Mucosa of rectum (tissue), 2 donors: ENCODE data around the gene NCBP2L.
"Not testable (repeated sequence)": the region's sequence is repeated elsewhere in the genome, so short reads cannot be mapped to it uniquely, and the experiment has no call there.

Experiments used
- H3K27ac ChIP-seq, 2 donors: one replicate each; pipeline ENCODE4 v1.7.0; 2013; ENCODE audit warnings: inconsistent platforms in 2 of 2, low read depth in 2 of 2, low read length in 2 of 2
- H3K27me3 ChIP-seq, 2 donors: one replicate each; pipeline ENCODE4 v1.7.0; 2013; ENCODE audit warnings: low read length in 2 of 2; ENCODE audit not compliant: control insufficient read depth in 2 of 2, insufficient read depth in 2 of 2
- H3K36me3 ChIP-seq, 2 donors: one replicate each; pipeline ENCODE4 v1.7.0; 2013; ENCODE audit warnings: low read length in 2 of 2; ENCODE audit not compliant: control insufficient read depth in 2 of 2, insufficient read depth in 2 of 2
- H3K4me1 ChIP-seq, 2 donors: one replicate each; pipeline ENCODE4 v1.7.0; 2013; ENCODE audit warnings: low read length in 2 of 2, mild to moderate bottlenecking in 1 of 2; ENCODE audit not compliant: control insufficient read depth in 2 of 2, insufficient read depth in 2 of 2
- H3K4me3 ChIP-seq, 2 donors: one replicate each; pipeline ENCODE4 v1.7.0; 2013; ENCODE audit warnings: low read length in 2 of 2
- H3K9ac ChIP-seq, 2 donors: one replicate each; pipeline ENCODE4 v1.7.0; 2013; ENCODE audit warnings: low read length in 2 of 2, low read depth in 1 of 2, mild to moderate bottlenecking in 1 of 2
- H3K9me3 ChIP-seq, 2 donors: one replicate each; pipeline ENCODE4 v1.7.0; 2013; ENCODE audit warnings: low read length in 2 of 2; ENCODE audit not compliant: control insufficient read depth in 2 of 2
- donor health status: healthy.
- donor health status: Normal muscosa, but diverticular disease.

The NCBP2L gene

GRCh38 chrX:107780525-107780924 lies 3.0 kb downstream of the NCBP2L start:
- H3K4me3 ChIP-seq, result no peak overlapping the region
- H3K27me3 ChIP-seq, result peaks cover 0 to 2% of the 10 kb centered on the region in 2 donors
- H3K9ac ChIP-seq, result no peak overlapping the region
- H3K4me1 ChIP-seq, result peaks cover 0 to 13% of the 10 kb centered on the region in 2 donors
- no peak overlapping the region for H3K27ac ChIP-seq
- H3K9me3 ChIP-seq, result no peaks in the 10 kb centered on the region
- H3K36me3 ChIP-seq, result no peaks in the 10 kb centered on the region

GRCh38 chrX:107787827-107788226 lies 10.3 kb downstream of the NCBP2L start:
- H3K27ac ChIP-seq, result no peak overlapping the region
- H3K4me1 ChIP-seq, result no peaks in the 10 kb centered on the region
- no peak overlapping the region for H3K4me3 ChIP-seq
- no peaks in the 10 kb centered on the region for H3K36me3 ChIP-seq
- H3K27me3 ChIP-seq, result no peaks in the 10 kb centered on the region
- no peaks in the 10 kb centered on the region for H3K9me3 ChIP-seq
- H3K9ac ChIP-seq, result no peak overlapping the region

- Histone ChIP-seq H3K4me3 (no peak overlapping the region), H3K9me3 (no peaks in the 10 kb centered on the region), H3K4me1 (no peaks in the 10 kb centered on the region), H3K36me3 (no peaks in the 10 kb centered on the region), H3K27me3 (no peaks in the 10 kb centered on the region), H3K27ac (no peak overlapping the region), H3K9ac (no peak overlapping the region)
Measured at GRCh38 chrX:107804427-107804826, 26.9 kb downstream of the NCBP2L start.

- Histone ChIP-seq H3K36me3 (no peaks in the 10 kb centered on the region), H3K4me1 (no peaks in the 10 kb centered on the region), H3K9ac (no peak overlapping the region), H3K27ac (no peak overlapping the region), H3K9me3 (no peaks in the 10 kb centered on the region), H3K4me3 (no peak overlapping the region), H3K27me3 (no peaks in the 10 kb centered on the region)
Measured at GRCh38 chrX:107805179-107805578, 27.6 kb downstream of the NCBP2L start.

GRCh38 chrX:107810053-107810452 lies 32.5 kb downstream of the NCBP2L start:
- not testable (repeated sequence) for H3K9ac ChIP-seq, H3K27me3 ChIP-seq, H3K9me3 ChIP-seq, H3K27ac ChIP-seq, H3K36me3 ChIP-seq, H3K4me1 ChIP-seq, H3K4me3 ChIP-seq

- H3K9ac ChIP-seq, result no peak overlapping the region
- H3K4me1 ChIP-seq, result no peaks in the 10 kb centered on the region
- H3K9me3 ChIP-seq, result peaks cover 2 to 4% of the 10 kb centered on the region in 2 donors
- H3K27me3 ChIP-seq, result no peaks in the 10 kb centered on the region
- no peaks in the 10 kb centered on the region for H3K36me3 ChIP-seq
- no peak overlapping the region for H3K27ac ChIP-seq
- H3K4me3 ChIP-seq, result no peak overlapping the region
Measured at GRCh38 chrX:107818900-107819521, 41.5 kb downstream of the NCBP2L start.

GRCh38 chrX:107823042-107823441 lies 45.5 kb downstream of the NCBP2L start:
- H3K4me3 ChIP-seq, result no peak overlapping the region
- H3K27me3 ChIP-seq, result no peaks in the 10 kb centered on the region
- peaks cover 0 to 2% of the 10 kb centered on the region in 2 donors for H3K4me1 ChIP-seq
- H3K36me3 ChIP-seq, result no peaks in the 10 kb centered on the region
- no peak overlapping the region for H3K9ac ChIP-seq
- H3K27ac ChIP-seq, result no peak overlapping the region
- peaks cover 0 to 4% of the 10 kb centered on the region in 2 donors for H3K9me3 ChIP-seq

GRCh38 chrX:107823456-107823855 lies 45.9 kb downstream of the NCBP2L start:
- Histone ChIP-seq H3K36me3 (no peaks in the 10 kb centered on the region), H3K4me1 (peaks cover 0 to 2% of the 10 kb centered on the region in 2 donors), H3K27me3 (no peaks in the 10 kb centered on the region), H3K9ac (no peak overlapping the region), H3K27ac (no peak overlapping the region), H3K9me3 (peaks cover 0 to 4% of the 10 kb centered on the region in 2 donors), H3K4me3 (no peak overlapping the region)

- Histone ChIP-seq H3K4me1 (peaks cover 0 to 2% of the 10 kb centered on the region in 2 donors), H3K36me3 (no peaks in the 10 kb centered on the region), H3K4me3 (peak within 1 kb of the TSS; percentile 54 to 63), H3K9me3 (no peaks in the 10 kb centered on the region), H3K27ac (peak within 1 kb of the TSS; percentile 67 to 70), H3K9ac (peak within 1 kb of the TSS; percentile 47 to 56), H3K27me3 (no peaks in the 10 kb centered on the region)
Measured at GRCh38 chrX:107825698-107826237, 48.2 kb downstream of the NCBP2L start, which contains the start of gene MID2. MID2 (plus strand) TSS chrX:107825866; CDS start chrX:107826427, 561 bp downstream.

- Histone ChIP-seq H3K27me3 (no peaks in the 10 kb centered on the region), H3K36me3 (no peaks in the 10 kb centered on the region), H3K27ac (peak overlapping the region; percentile 67 to 70), H3K4me3 (peak overlapping the region; percentile 54 to 63), H3K9me3 (no peaks in the 10 kb centered on the region), H3K4me1 (peaks cover 0 to 2% of the 10 kb centered on the region in 2 donors), H3K9ac (peak overlapping the region; percentile 8 to 56)
Measured at GRCh38 chrX:107826238-107827029, 48.9 kb downstream of the NCBP2L start.
